GM21786 (cell line): ENCODE data around the gene EML4.

Source experiments
- ATAC-seq: cut with Tn5 transposase; IDR thresholded peaks from one replicate; pipeline ENCODE4 v1.9.1; 2021; ENCODE audit not compliant: unreplicated experiment

EML4 gene

DNA sequence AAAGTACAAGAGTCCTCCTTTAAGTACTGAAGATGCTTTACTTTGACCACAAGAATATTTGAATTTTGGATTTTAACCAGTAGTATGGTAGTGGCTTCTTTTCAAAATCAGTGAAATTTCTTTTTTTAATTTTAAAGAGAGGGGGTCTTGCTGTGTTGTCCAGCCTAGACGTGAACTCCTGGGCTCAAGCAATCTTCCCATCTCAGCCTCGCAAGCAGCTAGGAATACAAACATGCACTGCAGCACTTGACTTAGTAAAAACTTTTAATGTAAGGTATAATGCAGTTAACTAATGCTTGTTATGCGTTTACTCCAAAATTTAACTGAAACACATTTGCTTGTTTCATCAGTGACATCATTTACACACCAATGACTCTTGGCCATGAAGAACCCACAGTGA, 49.6 kb downstream of the EML4 start:
- no peak for ATAC-seq

DNA sequence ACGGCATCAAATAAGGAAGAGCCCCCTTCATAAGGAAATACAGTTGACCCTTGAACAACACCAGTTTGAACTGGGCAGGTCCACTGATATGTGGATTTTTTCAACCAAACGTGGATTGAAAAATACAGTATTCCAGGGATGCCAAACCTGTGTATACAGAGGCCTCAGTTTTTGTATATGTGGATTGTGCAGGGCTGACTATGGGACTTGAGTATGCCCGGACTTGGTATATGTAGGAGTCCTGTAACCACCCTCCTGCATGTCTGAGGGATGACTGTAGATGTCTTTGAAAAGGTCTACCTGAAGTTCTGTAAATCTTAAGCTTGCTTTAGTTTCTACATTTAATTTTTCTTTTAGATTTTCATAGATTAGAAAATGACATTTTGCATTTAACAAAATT, 50.0 kb downstream of the EML4 start:
- no peak for ATAC-seq

DNA sequence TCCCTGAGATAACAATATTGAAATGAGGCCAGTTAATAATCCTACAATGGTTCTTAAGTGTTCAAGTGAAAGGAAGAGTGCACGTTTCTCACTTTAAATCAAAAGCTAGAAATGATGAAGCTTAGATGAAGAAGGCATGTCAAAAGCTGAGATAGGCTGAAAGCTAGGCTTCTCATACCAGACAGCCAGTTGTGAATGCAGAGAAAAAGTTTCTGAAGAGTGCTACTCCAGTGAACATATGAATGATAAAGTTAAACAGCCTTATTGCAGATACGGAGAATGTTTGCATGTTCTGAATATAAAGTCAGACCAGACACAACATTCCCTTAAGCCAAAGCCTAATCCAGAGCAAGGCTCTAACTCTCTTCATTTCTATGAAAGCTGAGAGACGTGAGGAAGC, 51.4 kb downstream of the EML4 start:
- ATAC-seq, result no peak

DNA sequence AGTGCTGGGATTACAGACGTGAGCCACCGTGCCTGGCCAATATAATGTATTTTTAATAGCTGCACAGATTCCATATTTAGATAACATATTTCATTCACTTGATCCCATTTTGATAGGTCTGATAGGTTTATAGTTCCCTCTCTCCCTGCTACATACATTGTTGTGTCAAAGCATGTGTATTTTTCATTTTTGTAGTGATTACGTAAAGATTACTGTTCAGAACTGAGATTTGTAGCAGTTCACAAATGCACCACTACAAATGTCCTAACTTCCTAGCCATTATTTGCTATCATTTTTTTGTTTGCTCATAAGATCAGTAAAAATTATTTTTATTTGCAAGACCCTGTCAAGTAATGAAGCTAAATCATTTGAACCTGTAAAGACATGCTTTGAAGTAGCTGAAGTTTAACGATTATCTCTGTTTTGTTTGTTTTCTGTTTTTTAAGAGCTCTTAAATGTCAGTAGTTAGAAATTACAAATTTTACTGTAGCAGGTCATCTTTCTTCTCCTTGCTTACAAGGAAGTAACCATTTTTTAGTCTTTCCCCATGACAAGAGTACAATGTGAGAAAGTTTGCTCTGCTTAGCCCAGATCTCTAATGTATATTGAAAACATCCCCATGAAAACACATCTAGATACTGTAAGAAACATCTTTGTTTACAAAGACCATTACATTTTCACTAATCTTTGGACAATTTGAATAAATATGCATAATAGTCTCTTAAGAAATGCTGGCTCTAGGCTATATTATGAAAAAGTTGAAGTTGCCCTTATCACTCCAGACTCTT, 54.1 kb downstream of the EML4 start:
- ATAC-seq, result peak; percentile 12

DNA sequence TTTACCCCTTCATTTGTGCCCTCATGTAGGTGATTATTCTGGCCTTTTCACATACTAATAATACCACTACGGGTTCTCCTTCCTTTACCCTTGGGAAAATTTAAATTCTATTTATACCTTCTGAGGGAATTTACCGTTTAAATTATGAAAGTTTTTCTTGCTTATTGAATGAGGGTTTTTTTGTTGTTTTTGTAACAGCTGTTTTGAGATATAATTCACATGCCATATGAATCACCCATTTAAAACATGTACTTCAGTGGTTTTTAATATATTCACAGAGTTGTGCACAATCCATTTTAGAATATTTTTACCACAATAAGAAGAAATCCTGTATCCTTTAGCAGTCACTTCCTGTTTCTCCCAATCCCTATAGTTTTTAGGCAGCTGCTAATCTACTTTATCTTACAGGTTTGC, 54.7 kb downstream of the EML4 start:
- peak; percentile 37 for ATAC-seq

DNA sequence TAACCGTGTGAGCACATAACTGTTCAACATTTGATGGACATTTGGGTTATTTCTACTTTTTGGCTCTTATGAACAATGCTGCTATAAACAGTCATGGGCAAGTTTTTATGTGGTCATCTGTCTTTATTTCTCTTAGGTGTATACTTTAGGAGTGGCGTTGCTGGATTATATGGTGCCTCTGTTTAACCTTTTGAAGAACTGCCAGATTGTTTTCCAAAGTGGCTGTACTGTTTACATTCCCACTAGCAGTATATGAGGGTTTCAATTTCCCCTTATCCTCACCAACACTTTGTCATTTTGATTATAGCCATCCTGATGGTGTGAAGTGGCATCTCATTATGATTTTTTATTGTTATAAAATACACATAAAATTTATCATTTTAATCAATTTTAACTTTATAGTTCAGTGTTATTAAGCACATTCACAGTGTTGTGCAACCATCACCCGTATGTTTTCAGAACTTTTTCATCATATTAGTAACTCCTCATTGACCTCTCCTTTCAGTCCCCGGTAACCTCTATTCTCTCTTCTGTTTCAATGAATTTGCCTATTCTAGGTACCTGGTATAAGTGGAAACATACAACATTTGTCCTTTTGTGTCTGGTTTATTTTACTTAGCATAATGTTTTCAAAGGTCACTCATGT, 55.4 kb downstream of the EML4 start:
- ATAC-seq, result no peak

DNA sequence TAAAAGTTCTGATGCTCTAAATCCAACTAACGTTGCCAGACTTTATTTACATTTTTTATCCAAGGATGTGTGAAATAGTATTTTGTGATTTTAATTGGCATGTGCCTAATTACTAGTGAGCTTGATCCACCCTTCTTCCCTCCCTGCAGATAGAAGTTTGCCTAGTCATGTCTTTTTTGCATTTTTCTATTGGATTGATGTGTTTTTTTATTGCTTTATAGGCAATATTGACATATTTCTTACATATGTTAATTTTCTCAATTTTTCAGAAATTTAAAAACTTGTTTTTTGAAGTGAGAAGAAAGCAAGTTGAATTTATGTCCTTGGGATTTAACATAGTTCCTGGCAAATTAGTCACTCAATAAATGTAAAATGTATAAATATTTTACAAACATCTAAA, 56.4 kb downstream of the EML4 start:
- ATAC-seq, result no peak

DNA sequence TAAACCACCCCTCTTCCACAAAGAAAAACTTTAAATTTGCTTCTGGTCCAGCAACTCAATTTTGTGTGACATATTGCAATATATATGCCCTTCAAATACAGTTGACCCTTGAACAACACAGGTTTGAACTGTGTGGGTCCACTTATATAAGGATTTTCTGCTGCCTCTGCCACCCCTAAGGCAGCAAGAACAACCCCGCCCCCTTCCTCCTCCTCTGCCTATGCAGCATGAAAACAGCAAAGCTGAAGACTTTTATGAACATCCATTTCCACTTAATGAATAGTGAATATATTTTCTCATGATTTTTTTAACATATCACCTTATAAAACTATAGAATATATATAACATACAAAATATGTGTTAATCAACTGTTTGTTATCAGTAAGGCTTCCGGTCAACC, 58.3 kb downstream of the EML4 start:
- ATAC-seq, result no peak

DNA sequence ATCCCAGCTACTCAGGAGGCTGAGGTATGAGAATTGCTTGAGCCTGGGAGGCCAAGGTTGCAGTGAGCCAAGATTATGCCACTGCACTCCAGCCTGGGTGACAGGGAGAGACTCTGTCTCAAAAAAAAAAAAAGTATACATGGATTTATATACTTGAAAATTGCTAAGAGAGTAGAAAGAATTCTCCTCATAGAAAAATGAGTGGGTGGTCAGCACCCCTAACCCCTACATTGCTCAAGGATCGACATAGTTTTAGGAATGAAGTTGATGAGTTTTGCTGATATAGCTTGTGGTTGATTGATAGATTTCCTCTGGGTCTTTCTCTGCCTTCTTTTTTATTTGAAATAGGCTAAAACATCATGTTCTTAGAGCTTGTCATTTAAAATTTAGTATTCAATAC, 58.9 kb downstream of the EML4 start:
- ATAC-seq, result no peak

DNA sequence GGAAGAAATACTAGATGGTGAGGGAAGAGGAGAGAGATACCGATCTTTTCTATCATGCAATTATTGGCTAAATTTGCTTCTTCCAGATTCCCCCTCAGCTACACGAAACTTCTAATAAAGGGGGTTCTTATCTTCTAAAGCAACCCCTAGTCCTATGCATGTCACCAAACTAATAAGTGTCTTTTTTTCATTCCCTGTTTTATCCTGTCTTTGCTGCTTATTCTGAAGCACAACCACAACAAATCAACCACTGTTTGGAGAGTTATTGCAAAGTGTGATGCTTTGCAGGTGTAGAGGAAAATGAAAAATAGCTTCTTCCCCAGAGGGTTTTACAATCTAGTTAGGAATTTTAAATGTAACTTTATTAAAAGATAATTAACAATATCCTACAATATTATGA, 60.8 kb downstream of the EML4 start:
- no peak for ATAC-seq

DNA sequence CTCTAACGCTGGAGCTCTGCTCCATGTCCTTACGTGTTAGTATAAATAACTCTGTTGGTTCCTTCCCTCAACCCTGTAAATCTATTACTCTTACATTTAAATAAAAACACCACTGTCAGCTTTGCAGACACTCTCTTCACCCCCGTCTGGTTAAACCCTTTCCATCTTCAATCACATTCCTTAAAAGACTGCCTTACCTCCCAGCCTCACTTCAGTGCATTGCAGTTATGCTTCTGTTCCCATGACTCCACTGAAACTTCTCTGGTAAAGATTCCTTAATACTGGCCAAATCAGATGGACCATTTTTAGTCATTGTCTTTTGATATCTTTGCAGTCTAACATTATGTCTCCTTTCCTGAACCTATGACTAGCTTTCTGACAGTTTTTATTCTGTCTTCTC, 61.7 kb downstream of the EML4 start:
- no peak for ATAC-seq

DNA sequence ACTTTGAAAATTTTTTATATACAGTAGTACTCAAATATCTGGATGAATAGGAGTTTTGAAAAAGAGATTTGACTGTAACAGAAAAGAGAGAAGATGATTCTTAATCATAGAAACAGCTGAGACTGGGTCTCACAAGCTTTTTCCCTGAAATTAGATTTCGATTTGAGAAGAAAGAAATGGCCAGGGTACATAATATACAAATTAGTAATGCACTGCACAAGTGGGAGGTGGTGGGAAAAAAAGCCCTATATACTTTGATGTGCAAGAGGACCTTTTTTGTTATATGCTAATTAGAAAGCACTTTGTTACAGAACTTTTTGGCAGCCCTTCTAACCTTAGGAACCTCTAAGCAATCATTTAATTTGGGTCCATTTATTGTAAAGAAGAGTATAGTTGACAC, 62.9 kb downstream of the EML4 start:
- no peak for ATAC-seq

DNA sequence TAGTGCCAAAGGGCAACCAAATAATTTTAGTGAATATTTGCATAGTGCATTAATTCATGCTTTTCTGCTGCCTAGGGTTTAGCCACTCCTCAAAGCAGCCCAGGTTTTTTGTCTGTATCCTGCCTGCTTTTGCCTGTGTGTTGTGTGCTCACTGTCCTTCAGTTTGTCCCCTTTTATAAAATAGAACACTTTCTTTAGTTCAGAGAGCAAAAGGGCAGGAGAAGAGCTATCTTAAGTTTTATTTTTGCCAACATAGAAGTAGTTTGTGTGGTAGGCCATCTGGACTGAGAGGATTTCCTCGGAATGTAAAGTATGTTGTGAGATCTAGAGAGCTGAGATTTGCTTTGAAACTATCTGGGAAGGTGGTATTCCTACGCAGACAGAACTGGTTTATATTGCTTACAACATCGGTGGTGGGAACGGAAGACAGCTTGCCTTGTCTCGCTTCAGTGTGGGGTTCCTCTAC, 64.9 kb downstream of the EML4 start:
- no peak for ATAC-seq

DNA sequence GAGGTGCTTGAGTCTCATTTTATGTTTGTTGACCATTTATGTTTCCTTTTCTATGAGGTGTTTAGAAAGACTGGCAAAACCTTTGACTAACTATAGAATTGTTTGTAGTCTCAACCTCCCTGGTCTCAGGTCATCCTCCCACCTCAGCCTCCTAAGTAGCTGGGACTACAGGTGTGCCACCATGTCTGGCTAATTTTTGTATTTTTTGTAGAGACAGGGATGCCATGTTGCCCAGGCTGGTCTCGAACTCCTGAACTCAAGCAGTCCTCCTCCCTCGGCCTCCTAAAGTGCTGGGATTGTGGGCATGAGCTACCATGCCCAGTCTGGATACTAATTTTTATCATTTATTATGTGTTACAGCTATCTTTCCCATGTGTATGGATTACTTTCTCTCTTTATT, 67.8 kb downstream of the EML4 start:
- no peak for ATAC-seq

DNA sequence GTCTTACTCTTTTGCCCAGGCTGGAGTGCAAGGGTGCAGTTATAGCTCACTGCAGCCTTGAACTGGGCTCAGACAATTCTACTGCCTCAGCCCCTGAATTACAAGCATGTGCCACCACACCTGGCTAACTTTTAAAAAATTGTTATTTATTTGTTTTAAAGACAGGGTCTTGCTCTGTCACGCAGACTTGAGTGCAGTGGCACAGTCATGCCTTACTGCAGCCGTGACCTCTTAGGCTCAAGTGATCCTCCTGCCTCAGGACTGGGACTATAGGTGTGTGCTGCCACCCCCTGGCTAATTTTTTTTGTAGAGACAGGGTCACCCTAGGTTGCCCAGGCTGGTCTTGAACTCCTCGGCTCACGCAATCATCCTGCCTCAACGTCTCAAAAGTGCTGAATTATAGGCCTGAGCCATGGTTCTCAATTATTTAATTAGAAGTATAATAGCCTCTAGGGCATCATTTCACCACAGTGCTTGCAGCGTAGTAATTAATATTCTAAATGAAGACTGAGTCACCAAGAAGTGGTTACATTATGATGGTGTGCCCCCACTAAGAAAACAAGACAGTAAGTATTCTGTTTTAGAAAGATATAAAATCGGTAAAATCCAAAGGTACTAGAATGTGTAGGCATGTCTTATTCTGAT, 69.6 kb downstream of the EML4 start:
- ATAC-seq, result peak; percentile 76

DNA sequence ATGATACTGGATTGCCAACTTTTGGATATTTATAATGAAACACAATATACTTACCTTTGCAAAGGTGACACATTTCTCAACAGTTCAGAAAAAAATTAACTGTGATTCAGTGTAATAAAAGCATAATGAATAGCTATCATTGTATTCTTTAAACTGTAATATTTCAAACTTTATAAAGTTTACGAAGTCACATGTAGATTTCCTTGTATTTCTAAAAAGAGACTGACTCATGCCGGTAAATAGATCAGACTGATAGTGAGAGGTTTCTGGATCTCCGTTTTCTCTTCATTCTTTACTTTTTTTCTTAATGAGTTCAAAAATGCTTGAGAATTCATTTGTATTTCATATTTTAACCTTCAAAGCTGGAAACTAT, 70.1 kb downstream of the EML4 start:
- no peak for ATAC-seq

DNA sequence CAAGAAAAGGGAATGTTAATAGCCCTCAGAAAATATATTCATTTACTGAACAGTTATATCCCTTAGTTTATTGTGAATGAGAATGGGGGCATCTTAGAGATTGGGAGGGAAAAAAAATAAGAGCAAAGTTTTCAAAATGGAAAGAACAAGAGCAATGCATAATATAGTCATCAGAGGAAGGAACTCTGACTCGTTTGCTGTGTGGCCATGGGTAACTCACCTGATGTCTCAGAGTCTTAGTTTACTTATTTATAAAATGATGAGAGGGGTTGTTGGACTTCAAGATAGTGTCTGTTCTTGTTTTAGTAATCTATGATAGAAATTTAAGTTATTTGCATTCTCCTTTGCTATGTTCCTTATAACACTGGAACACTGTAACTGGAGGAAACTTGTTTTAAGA, 70.7 kb downstream of the EML4 start:
- no peak for ATAC-seq

DNA sequence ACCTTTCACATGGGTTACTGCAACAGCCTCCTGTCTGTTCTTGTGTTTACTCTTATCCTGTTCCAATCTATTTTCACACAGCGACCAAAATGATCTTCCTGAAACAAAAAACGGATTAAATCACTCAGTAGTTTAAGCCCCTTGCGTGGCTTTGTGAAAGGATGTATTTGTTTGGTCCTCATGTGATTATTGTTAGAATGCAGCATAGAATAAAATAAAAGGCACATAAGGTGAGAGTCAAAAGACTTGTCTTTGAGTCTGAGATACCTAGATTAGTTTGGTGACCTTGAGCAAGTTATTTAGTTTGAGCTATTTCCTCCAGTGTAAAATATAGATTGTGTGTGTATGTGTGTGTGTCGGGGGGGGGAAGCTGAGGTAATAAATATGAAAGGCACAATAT, 72.4 kb downstream of the EML4 start:
- no peak for ATAC-seq

DNA sequence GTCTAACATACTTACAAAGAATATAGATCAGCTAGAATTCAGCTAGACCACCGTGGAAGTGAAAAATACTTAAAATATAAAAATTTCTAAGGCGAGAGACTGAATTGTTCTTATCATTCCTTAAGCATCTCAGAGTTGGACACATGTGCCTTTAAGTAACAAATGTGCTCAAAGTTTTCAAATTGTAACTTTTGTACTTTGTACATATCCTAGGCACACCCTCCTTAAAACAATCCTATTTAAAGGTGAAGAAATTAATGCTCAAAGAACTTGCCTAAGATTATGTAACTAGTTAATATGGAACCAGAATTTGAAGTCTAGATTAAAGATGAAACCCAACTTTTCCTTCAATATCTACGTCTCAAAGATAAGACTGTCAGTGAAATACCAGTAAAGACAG, 74.1 kb downstream of the EML4 start:
- no peak for ATAC-seq

DNA sequence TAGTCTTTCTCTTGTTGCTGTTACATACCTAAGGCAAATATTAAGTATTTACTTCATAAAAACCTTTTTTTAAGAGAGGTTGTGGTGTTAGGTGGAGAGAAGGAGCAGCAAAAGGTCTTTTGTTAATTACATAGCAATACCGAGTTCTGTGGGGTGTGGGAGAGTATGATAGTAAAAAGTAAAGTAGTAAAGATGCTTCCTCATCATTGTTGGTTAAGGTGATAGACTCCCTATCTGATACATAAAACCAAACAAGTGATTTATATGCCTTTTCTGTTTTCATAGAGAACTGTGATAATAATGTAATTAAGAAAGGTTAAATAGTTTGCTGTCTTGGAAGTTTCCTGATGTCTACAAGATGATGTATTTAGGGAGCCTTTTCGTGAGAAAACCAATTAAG, 75.4 kb downstream of the EML4 start:
- ATAC-seq, result no peak

DNA sequence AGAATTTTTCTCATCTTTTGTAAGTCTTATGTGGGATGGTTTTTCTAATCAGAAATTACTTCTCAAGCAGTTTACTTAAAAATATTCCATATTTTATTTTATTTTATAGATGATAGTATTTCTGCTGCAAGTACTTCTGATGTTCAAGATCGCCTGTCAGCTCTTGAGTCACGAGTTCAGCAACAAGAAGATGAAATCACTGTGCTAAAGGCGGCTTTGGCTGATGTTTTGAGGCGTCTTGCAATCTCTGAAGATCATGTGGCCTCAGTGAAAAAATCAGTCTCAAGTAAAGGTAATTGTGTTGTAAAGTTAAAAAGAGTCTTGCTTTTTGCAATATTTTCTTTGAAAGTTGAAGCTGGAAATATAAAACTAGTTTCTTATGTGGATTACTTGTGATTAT, 76.2 kb downstream of the EML4 start:
- no peak for ATAC-seq

DNA sequence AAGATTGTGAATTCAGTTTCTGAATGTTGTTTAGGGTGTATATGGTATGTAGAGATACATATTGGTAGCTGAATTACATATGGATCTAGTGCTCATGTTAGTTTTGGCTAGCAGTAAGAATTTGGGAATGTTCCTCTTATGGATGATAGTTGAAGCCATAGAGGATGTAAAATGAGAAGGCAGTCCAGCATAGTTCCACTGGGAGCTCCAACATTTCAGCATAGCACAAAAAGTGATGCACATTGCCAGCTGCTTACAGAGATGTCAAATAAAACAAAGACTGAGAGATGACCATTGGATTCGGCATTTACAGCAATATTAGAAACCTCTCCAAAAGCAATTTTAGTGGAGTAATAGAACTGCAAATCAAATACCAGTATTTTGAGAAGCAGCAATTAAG, 77.4 kb downstream of the EML4 start:
- ATAC-seq, result no peak
